Ishikawa (cell line): ENCODE measurements around the gene KRT15.

ENCODE experiments used
- CEBPB ChIP-seq: IDR thresholded peaks from 2 replicates; pipeline ENCODE4 v1.6.1; 2012
- CREB1 ChIP-seq: IDR thresholded peaks from 2 replicates; pipeline ENCODE4 v1.6.1; 2012; ENCODE audit warnings: low read depth
- EGR1 ChIP-seq: IDR thresholded peaks from 2 replicates; pipeline ENCODE4 v1.6.1; 2012
- EP300 ChIP-seq: IDR thresholded peaks from 2 replicates; pipeline ENCODE4 v1.6.1; 2012; ENCODE audit warnings: borderline replicate concordance
- FOXM1 ChIP-seq: IDR thresholded peaks from 2 replicates; pipeline ENCODE4 v1.6.1; 2012; ENCODE audit warnings: low read depth, borderline replicate concordance
- MAX ChIP-seq: IDR thresholded peaks from 2 replicates; pipeline ENCODE4 v1.6.1; 2012
- NFIC ChIP-seq: IDR thresholded peaks from 2 replicates; pipeline ENCODE4 v1.6.1; 2012
- RAD21 ChIP-seq: IDR thresholded peaks from 2 replicates; pipeline ENCODE4 v1.6.1; 2012; ENCODE audit warnings: low read depth
- REST ChIP-seq: IDR thresholded peaks from 2 replicates; pipeline ENCODE4 v1.6.1; 2012; ENCODE audit warnings: low read depth, mild to moderate bottlenecking
- TAF1 ChIP-seq: IDR thresholded peaks from 2 replicates; pipeline ENCODE4 v1.6.1; 2012; ENCODE audit warnings: low read depth, mild to moderate bottlenecking
- TCF12 ChIP-seq: IDR thresholded peaks from 2 replicates; pipeline ENCODE4 v1.6.1; 2012; ENCODE audit warnings: low read depth
- TEAD4 ChIP-seq: IDR thresholded peaks from 2 replicates; pipeline ENCODE4 v1.6.1; 2012
- USF1 ChIP-seq: IDR thresholded peaks from 2 replicates; pipeline ENCODE4 v1.6.1; 2012
- YY1 ChIP-seq: IDR thresholded peaks from 2 replicates; pipeline ENCODE4 v1.6.1; 2012; ENCODE audit warnings: low read depth
- ZBTB7A ChIP-seq: IDR thresholded peaks from 2 replicates; pipeline ENCODE4 v1.6.1; 2012; ENCODE audit warnings: low read depth

Gene KRT15

GRCh38 chr17:41484920-41485904 is 33.5 kb downstream of the KRT15 start:
- TF ChIP-seq EGR1 (no peak), TEAD4 (no peak), RAD21 (no peak), REST (no peak), CEBPB (no peak), FOXM1 (no peak)

GRCh38 chr17:41483991-41484826 is 34.5 kb downstream of the KRT15 start:
- no peak for TF ChIP-seq REST
- no peak for TF ChIP-seq FOXM1
- no peak for TF ChIP-seq EP300
- no peak for TF ChIP-seq RAD21
- no peak for TF ChIP-seq CEBPB
- TF ChIP-seq NFIC: peak; percentile 58
- no peak for TF ChIP-seq USF1
- TF ChIP-seq MAX: no peak
- TF ChIP-seq EGR1: no peak

GRCh38 chr17:41483531-41483930 is 35.2 kb downstream of the KRT15 start:
- TF ChIP-seq YY1: no peak
- TF ChIP-seq TEAD4: no peak
- TF ChIP-seq TCF12: no peak
- TF ChIP-seq RAD21: no peak
- TF ChIP-seq USF1: no peak
- no peak for TF ChIP-seq NFIC
- no peak for TF ChIP-seq CEBPB
- TF ChIP-seq CREB1: no peak
- no peak for TF ChIP-seq TAF1
- TF ChIP-seq MAX: no peak
- no peak for TF ChIP-seq EGR1
- TF ChIP-seq FOXM1: no peak
- TF ChIP-seq EP300: no peak

- TF ChIP-seq NFIC (no peak), YY1 (no peak), FOXM1 (no peak), EP300 (no peak), RAD21 (no peak), CREB1 (no peak), TCF12 (no peak), TAF1 (no peak), ZBTB7A (no peak), REST (no peak)
Measured at GRCh38 chr17:41481036-41481435, 37.7 kb downstream of the KRT15 start, which contains the start of gene KRT35. Gene KRT35, minus strand, starts transcription at chr17:41481151. Its CDS starts 54 bp downstream, at chr17:41481097.
